H9 (cell line): ENCODE data around the gene MCF2L. TPM values are rescaled to one million over a fixed set of nuclear protein-coding genes. Genes with fewer than 3 reads are reported as not detected.

Experiments used
- DNase-seq: peaks from one replicate; pipeline ENCODE4 v3.0.0-alpha.2; 2017
- H2AFZ ChIP-seq: one replicate; pipeline ENCODE4 v1.6.1; 2013; ENCODE audit warnings: mild to moderate bottlenecking, low read length, control low read depth, moderate library complexity
- H2AK5ac ChIP-seq: 2 replicates; pipeline ENCODE4 v1.6.1; 2013; ENCODE audit warnings: low read length, control low read depth, mixed read lengths; ENCODE audit not compliant: insufficient read length
- H2BK120ac ChIP-seq: one replicate; pipeline ENCODE4 v1.6.1; 2013; ENCODE audit warnings: low read depth, mild to moderate bottlenecking, low read length, control low read depth, inconsistent platforms; ENCODE audit not compliant: poor library complexity, severe bottlenecking
- H2BK12ac ChIP-seq: 2 replicates; pipeline ENCODE4 v1.6.1; 2013; ENCODE audit warnings: low read length, control low read depth, mixed read lengths, low read depth; ENCODE audit not compliant: insufficient read length
- H2BK15ac ChIP-seq: 2 replicates; pipeline ENCODE4 v1.6.1; 2013; ENCODE audit warnings: low read depth, low read length, control low read depth
- H2BK20ac ChIP-seq: one replicate; pipeline ENCODE4 v1.6.1; 2013; ENCODE audit warnings: low read depth, mild to moderate bottlenecking, low read length, control low read depth, inconsistent platforms; ENCODE audit not compliant: poor library complexity, severe bottlenecking
- H2BK5ac ChIP-seq: 2 replicates; pipeline ENCODE4 v1.6.1; 2013; ENCODE audit warnings: low read length, control low read depth, mixed read lengths; ENCODE audit not compliant: insufficient read length
- H3K14ac ChIP-seq: 2 replicates; pipeline ENCODE4 v1.6.1; 2013; ENCODE audit warnings: low read length, control low read depth; ENCODE audit not compliant: insufficient read depth
- H3K18ac ChIP-seq: 2 replicates; pipeline ENCODE4 v1.6.1; 2013; ENCODE audit warnings: low read depth, mild to moderate bottlenecking, mixed read lengths, low read length, control low read depth; ENCODE audit not compliant: insufficient read length
- H3K23ac ChIP-seq: 2 replicates; pipeline ENCODE4 v1.6.1; 2013; ENCODE audit warnings: low read length, control low read depth, mixed read lengths, low read depth; ENCODE audit not compliant: insufficient read length
- H3K23me2 ChIP-seq: 2 replicates; pipeline ENCODE4 v1.6.1; 2013; ENCODE audit warnings: low read depth, mild to moderate bottlenecking, mixed read lengths, low read length, control low read depth; ENCODE audit not compliant: insufficient read length, poor library complexity, severe bottlenecking
- H3K27ac ChIP-seq: 2 replicates; pipeline ENCODE4 v1.5.1; 2013; ENCODE audit warnings: low read length, control low read depth, mixed read lengths, low read depth; ENCODE audit not compliant: insufficient read length
- H3K27me3 ChIP-seq: 2 replicates; pipeline ENCODE4 v1.6.1; 2013; ENCODE audit warnings: low read length, control low read depth, inconsistent platforms; ENCODE audit not compliant: insufficient read depth
- H3K4ac ChIP-seq: 2 replicates; pipeline ENCODE4 v1.6.1; 2013; ENCODE audit warnings: low read depth, mild to moderate bottlenecking, control low read depth, inconsistent platforms, low read length, moderate library complexity
- H3K4me1 ChIP-seq: 2 replicates; pipeline ENCODE4 v1.6.1; 2013; ENCODE audit warnings: low read length, control low read depth, inconsistent platforms; ENCODE audit not compliant: insufficient read depth
- H3K4me2 ChIP-seq: 2 replicates; pipeline ENCODE4 v1.6.1; 2013; ENCODE audit warnings: low read length, control low read depth, mixed read lengths; ENCODE audit not compliant: insufficient read length, insufficient read depth
- H3K56ac ChIP-seq: 2 replicates; pipeline ENCODE4 v1.6.1; 2013; ENCODE audit warnings: low read depth, mild to moderate bottlenecking, mixed read lengths, low read length, control low read depth; ENCODE audit not compliant: insufficient read length
- H3K79me1 ChIP-seq: 2 replicates; pipeline ENCODE4 v1.6.1; 2013; ENCODE audit warnings: low read depth, mild to moderate bottlenecking, moderate library complexity, low read length, control low read depth, inconsistent platforms; ENCODE audit not compliant: insufficient read depth, poor library complexity, severe bottlenecking
- H3K79me2 ChIP-seq: 2 replicates; pipeline ENCODE4 v1.6.1; 2013; ENCODE audit warnings: low read length, control low read depth, inconsistent platforms; ENCODE audit not compliant: insufficient read depth
- H3K9ac ChIP-seq: 2 replicates; pipeline ENCODE4 v1.6.1; 2013; ENCODE audit warnings: low read length, control low read depth, mixed read lengths; ENCODE audit not compliant: insufficient read length; ENCODE audit errors: extremely low read depth
- H3K9me3 ChIP-seq: one replicate; pipeline ENCODE4 v1.6.1; 2013; ENCODE audit warnings: low read depth, low read length, inconsistent platforms; ENCODE audit not compliant: control insufficient read depth
- H3T11ph ChIP-seq: one replicate; pipeline ENCODE4 v1.6.1; 2013; ENCODE audit warnings: mild to moderate bottlenecking, low read length, control low read depth, inconsistent platforms
- H4K20me1 ChIP-seq: one replicate; pipeline ENCODE4 v1.6.1; 2013; ENCODE audit not compliant: control insufficient read depth, insufficient read length, insufficient read depth
- H4K5ac ChIP-seq: 2 replicates; pipeline ENCODE4 v1.6.1; 2013; ENCODE audit warnings: low read depth, mild to moderate bottlenecking, mixed read lengths, low read length, control low read depth; ENCODE audit not compliant: insufficient read length
- H4K8ac ChIP-seq: replicated peaks from 2 replicates; pipeline ENCODE4 v1.6.1; 2013; ENCODE audit warnings: low read length, control low read depth, mixed read lengths, low read depth; ENCODE audit not compliant: insufficient read length
- H4K91ac ChIP-seq: 2 replicates; pipeline ENCODE4 v1.6.1; 2013; ENCODE audit warnings: low read depth, mild to moderate bottlenecking, moderate library complexity, mixed read lengths, low read length, control low read depth; ENCODE audit not compliant: insufficient read length
- H3K27ac Mint-ChIP-seq, 3 experiments: 2 replicates in 2 of 3; 3 replicates in 1 of 3; pipeline ENCODE4 v1.8.0; 2020 to 2021; ENCODE audit warnings: mixed read lengths in 3 of 3, mild to moderate bottlenecking in 1 of 3, moderate library complexity in 1 of 3
- H3K27me3 Mint-ChIP-seq: 2 replicates; pipeline ENCODE4 v1.8.0; 2021; ENCODE audit warnings: low read depth, mild to moderate bottlenecking, moderate library complexity, mixed read lengths
- H3K36me3 Mint-ChIP-seq, 3 experiments: 2 replicates in 2 of 3; 3 replicates in 1 of 3; pipeline ENCODE4 v1.8.0; 2020 to 2021; ENCODE audit warnings: low read depth in 3 of 3, mixed read lengths in 3 of 3; ENCODE audit not compliant: insufficient read depth in 1 of 3
- H3K4me1 Mint-ChIP-seq, 2 experiments: 2 replicates each; pipeline ENCODE4 v1.8.0; 2020; ENCODE audit warnings: mixed read lengths in 2 of 2
- H3K4me3 Mint-ChIP-seq, 2 experiments: 2 replicates in 1 of 2; 3 replicates in 1 of 2; pipeline ENCODE4 v1.8.0; 2020 to 2021; ENCODE audit warnings: mild to moderate bottlenecking in 2 of 2, mixed read lengths in 2 of 2, moderate library complexity in 1 of 2
- H3K9me3 Mint-ChIP-seq, 2 experiments: 2 replicates in 1 of 2; 3 replicates in 1 of 2; pipeline ENCODE4 v1.8.0; 2020; ENCODE audit warnings: mild to moderate bottlenecking in 2 of 2, mixed read lengths in 2 of 2, moderate library complexity in 1 of 2
- CTCF ChIP-seq: fragments of 200-600 bp; sonication (generic); conservative IDR thresholded peaks from 3 replicates; pipeline ENCODE4 v1.8.0; 2021; ENCODE audit warnings: antibody characterized with exemption, mild to moderate bottlenecking
- WGBS: extraction: QIAGEN DNeasy Blood & Tissue Kit; methylation state at CpG from one replicate; pipeline ENCODE4 v1.1.7; 2013; ENCODE audit warnings: missing lambda C conversion rate, low lambda C conversion rate, mixed read lengths; ENCODE audit not compliant: insufficient read length; ENCODE audit errors: extremely low coverage; 5-methylcytosine and 5-hydroxymethylcytosine counted together
- total RNA-seq: library from RNA; stranded (reverse); gene quantifications from 2 replicates; pipeline ENCODE4 v1.2.1, GENCODE V29; 2021

Gene MCF2L
- total RNA-seq, 1 experiment from 2014 or later, result 18.5 TPM

GRCh38 chr13:112953591-112954487 is 15.2 kb upstream of the MCF2L start:
- H3K4me1 Mint-ChIP-seq, result peaks cover 30 to 55% of the 10 kb centered on the region in 2 experiments
- no peaks in the 10 kb centered on the region for H3K9me3 Mint-ChIP-seq

More at GRCh38 chr13:112953591-112954487, 15.2 kb upstream of the MCF2L start:
- Histone ChIP-seq H2BK12ac (no peak overlapping the region), H3K14ac (peak overlapping the region; percentile 44; the same call in 1 of the 2 replicates), H4K8ac (no peak overlapping the region), H4K20me1 (no peaks in the 10 kb centered on the region), H3K18ac (no peak overlapping the region), H2AK5ac (no peak overlapping the region), H2AFZ (no peak overlapping the region), H3K79me2 (no peaks in the 10 kb centered on the region), H3K23me2 (no peaks in the 10 kb centered on the region), H3K9ac (no peak overlapping the region), H3K79me1 (no peaks in the 10 kb centered on the region), H4K5ac (no peak overlapping the region), H3K23ac (no peak overlapping the region), H3K27ac (no peak overlapping the region), H3K56ac (no peak overlapping the region), H2BK5ac (no peak overlapping the region), H3K9me3 (no peaks in the 10 kb centered on the region), H4K91ac (no peak overlapping the region), H2BK15ac (no peak overlapping the region), H3K27me3 (no peaks in the 10 kb centered on the region), H3K4me1 (no peaks in the 10 kb centered on the region; the same call in 1 of the 2 replicates), H2BK120ac (no peak overlapping the region), H3K4ac (no peak overlapping the region), H2BK20ac (no peak overlapping the region), H3T11ph (no peak overlapping the region), H3K4me2 (no peak overlapping the region)
- Mint-ChIP-seq H3K27ac (peak overlapping the region; percentile 9 to 27 (median 17); a peak in 1 of 7 replicates), H3K4me3 (no peak overlapping the region), H3K27me3 (peaks cover 5% of the 10 kb centered on the region), H3K36me3 (no peaks in the 10 kb centered on the region)
- WGBS, result no CpG with 5 or more reads among the region's 17 CpGs
- no peak for TF ChIP-seq CTCF
- no peak for DNase-seq
